EH (cell line): ENCODE results near the gene COMT.
A peak's percentile ranks its signal among the peaks of the same experiment; 100 is the strongest.

Experiments
- DNase-seq: peaks from one replicate; pipeline ENCODE4 v3.0.0-alpha.2; 2015; ENCODE audit warnings: low read depth

Gene COMT

DNA sequence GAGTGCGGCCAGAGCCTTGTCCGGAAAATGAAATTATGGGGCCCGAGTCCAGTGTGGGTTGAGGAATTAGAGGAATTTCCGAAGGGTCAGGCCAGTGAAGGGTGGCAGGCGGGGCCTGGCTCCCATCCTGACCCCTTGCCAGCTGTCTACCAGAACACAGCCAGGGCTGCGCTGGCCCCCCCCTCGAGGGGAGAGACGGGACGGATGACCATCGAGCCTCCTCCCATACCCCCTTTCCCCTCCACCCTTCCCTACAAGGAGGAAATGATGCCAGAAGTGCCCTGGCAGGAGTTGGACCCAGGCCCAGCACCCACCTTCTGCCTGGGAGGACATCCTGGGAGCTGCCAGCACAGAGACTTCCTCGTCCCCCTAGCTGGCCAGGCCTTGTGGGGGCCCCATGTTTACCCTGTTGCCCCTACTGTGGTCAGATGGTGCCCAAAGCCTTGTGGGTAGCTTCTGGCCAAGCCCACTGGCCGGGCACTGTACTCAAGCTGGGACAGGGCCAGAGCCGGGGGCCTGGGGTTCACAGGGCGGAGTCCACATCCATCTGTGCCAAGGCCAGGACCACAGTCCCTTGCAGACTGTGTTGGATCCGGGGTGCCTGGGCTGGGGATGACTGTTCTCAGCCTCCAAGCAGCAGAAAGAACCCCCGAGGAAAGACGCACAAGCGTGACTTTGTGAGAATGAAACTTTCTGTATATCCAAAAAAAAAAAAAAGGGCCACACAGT is 54.2 kb downstream of the COMT start:
- peak; percentile 51 for DNase-seq

DNA sequence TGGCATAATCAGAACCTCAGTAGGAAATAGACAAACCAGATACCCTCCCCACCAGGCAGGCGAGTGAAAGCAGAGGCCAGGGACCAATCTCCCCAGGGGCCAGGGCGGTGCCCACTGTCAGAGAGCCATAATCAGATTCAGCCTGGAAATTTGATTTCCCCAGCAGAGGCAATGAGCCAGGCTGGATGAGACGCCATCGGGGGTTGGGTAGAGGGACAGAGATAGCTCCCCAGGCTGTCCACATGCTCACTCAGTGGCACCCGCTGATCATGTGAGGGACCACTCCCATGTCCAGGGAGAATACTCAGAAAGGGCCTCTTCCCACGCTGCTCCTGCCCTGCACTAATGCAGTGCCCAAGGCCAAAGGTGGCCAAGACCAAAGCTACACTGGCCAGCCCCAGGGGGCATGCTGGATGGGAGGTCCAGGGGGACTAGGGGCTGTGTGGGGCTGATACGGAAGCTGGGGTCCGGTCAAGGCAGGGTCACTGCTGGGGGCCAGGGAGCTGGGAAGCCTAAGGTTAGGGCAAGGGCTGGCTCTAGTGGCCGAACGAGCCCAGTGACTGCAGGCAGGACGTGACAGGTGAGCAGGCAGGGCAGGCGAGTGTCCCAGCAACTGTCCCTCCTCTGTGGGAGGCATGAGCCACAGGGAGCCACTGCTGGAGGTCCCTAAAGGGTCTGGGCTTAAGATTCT is 55.3 kb downstream of the COMT start:
- no peak for DNase-seq

DNA sequence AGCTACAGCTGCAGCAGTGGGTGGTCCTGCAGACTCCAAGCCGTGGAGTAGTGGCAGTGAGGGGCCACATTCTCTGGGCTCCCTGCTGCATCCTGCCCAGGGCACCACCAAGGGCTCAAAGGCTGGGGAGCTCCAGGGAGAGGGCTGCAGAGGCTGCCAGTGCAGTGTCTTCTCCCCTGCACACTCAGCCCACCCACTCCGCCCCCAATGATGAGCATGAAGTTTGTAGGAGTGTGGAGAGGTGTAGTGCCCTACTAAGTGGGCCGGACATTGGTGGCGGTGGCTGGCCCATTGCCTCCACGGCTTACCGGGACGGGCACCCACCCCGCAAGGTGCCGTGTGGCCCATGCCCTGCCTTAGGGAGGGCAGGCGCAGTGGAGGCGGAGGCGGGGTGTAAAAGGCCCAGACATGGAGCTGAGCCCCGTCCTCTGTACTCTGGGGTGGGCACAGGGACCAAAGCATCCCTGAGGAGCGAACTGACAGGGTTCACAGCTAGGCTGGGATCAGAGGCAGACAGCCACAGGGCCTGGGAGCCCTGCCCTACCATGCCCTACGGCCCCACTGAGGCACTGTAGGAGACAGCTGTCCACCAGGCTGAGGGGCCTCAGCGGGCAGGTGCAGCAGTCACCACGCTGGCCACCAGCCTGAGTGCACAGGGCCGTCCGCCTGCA is 56.1 kb downstream of the COMT start:
- no peak for DNase-seq

DNA sequence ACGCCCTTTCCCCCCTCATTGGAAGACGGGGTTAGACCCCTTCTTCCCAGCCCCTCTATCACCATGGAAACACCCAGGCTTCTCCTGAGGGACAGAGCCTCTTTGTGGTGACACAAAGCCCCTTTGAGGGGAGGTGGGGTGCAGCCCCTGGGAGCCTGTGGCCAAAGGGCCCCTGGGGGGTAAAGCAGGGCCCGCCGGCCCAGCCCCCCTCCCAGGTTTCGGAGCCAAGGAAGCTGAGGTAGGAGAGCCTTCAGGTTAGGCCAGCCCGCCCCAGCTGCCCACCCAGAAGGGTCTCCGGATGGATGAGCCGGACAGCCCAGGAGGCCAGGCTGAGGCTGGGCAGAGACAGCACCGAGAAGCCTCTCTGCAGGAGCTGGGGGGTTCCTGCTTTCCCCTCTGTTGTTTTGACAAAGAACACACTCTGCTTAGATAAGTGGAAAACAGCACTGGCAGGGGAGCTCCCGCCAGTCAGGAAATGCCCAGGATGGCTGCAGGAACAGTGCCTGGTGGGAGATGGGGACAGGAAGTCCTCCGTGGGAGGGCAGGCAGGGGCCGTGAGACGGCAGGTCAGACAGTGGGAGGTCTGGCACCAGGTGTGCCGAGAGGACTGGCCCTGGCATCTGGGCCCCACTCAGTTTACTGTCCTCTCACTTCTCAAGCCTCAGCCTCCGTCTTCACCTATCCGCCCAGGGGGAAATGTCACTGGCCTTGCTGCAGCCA is 56.8 kb downstream of the COMT start:
- DNase-seq, result no peak

DNA sequence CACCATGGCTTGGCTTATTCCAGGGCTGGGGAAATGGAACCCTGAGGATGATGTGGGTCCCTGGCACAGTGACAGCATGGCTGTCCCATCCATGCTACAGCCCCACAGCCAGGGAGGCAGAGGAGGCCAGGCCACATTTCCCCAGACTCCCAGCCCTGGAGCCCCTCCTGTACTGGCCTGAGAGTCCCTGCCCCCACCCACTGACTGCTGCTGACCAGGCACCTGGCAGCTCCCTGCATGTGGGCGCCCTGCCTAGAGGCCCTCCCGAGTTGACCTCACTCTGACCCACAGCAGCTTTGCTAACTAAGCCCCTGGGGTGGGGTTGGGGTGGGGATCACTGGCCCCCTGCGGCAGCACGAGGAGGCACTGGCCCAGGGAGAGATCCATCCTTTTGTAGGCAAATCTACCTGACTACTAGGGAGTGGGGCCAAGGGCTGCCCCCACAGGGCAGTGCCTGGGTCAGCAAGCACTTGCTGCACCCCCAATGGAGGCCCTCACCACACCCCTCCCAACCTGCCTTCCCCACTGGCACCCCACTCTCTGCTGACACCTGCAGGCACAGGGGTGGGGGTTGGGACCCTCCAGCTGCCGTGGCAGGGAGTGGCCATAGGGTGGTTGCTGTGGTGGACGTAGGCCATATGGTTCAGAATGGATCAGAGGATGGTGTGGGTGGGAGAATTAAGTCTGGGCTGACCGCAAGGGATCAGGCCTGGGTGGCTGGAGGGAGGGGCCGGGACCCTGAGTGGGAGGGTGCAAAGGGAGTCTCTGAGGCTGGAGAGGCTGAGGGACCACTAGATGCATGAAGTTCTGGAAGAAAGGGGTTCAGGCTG is 57.6 kb downstream of the COMT start:
- no peak for DNase-seq

DNA sequence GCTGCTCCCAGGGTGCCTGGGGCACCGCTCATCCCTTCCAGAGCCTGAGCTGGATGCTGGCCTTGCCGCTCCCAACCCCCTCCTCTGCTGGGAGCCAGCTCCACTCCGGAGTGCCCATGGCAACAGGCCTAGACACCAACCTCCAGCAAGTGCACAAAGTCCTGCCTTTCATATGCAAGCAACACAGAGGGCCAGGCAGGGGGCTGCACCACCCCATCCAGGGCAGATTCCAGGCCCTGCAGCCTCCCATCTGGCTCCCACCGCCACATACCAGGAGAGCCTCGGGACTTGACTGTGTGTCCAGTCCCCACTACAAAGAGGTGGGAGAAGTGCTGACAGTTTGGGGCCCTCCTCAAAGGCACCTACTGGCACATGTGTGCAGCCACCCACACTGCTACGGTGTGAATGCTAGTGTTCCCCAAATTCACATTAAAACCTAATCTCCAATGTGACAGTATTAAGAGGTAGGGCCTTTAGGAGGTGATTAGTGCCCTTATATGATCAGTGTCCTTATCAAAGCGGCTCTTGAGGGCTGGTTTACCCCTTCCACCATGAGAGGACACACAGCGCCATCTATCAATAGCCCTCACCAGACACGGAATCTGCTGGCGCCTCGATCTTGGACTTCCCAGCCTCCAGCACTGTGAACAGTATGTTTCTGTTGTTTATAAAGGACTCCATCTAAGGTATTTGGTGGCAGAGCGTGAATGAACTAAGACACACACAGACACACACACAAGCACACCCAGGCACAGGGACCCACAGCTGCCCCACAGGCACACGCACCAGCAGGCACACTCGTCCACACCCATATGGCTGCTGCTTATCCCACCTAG is 58.9 kb downstream of the COMT start:
- DNase-seq, result no peak

DNA sequence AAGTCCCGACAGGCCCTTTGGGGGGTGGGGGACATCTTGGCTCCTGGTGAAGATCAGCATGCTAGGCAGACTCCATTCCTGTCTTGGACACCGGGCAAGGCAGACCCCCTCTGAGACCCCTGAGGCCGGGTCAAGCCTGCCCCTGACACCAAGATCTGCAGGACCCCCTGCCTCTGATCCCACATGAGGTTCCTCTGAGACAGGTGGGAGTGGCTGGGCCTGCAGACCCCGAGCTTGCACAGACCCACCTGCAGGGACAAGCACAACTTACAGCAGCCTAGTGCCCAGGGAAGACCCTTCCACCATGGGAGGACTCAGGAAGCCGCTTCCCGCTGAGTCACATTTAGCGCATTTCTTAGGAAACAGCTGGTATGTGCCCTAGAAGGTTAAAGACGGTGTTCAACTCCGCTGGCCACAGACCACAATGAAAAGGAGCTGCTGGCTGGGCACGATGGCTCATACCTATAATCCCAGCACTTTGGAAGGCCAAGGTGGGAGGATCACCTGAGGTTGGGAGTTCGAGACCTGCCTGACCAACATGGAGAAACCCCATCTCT is 59.6 kb downstream of the COMT start:
- no peak for DNase-seq

DNA sequence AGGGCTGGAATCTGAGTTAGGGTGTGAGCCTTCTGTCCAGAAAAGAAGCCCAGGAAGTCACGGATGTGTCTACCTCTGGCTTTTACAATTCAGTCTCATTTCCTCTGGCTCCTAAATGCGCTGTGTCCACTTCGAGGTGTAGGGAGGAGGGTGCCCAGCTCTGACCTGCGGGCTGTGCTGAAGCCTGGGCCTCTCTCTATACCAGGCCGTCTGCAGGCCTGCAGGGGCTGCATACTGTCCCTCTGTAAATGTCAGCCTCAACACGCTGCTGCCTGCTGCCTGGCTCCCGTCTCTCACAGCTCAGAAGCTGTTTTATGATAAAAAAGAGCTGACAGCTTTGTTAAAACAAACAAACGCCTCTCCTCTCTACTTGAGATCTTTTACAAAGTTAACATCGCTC is 60.6 kb downstream of the COMT start:
- no peak for DNase-seq

DNA sequence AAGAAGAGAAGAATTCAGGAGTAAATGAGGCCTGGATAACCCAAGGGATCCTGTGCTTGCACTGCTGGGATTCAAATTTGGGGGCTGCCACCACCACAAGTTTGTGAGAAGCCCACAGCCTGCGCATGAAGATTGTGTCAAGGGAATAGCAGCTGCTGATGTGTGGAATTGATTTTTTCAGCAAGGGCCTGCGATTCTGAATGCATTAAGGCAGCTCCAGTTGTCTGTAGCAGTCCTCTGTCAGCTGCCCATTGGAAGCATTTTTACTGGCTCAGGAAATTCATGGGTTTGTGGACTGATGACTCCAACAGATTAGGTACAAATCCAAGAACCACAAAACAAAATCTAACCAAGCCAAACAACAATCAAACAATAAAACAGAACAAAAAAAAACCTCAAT is 61.1 kb downstream of the COMT start:
- no peak for DNase-seq

DNA sequence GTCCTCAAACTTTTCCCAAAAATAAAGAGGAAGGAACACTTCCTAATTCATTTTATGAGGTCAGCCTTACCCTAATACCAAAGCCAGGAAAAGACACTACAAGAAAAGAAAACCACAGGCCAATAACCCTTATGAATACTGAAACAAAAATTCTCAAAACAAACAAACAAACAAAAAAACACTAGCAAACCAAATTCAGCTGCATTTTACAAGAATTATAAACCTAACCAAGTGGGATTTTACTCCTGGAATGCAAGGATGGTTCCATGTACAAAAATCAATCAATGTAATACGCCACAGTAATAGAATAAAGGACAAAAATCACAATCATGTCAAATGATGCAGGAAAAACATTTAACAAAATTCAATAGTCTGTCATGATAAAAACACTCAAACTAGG is 61.7 kb downstream of the COMT start:
- no peak for DNase-seq

DNA sequence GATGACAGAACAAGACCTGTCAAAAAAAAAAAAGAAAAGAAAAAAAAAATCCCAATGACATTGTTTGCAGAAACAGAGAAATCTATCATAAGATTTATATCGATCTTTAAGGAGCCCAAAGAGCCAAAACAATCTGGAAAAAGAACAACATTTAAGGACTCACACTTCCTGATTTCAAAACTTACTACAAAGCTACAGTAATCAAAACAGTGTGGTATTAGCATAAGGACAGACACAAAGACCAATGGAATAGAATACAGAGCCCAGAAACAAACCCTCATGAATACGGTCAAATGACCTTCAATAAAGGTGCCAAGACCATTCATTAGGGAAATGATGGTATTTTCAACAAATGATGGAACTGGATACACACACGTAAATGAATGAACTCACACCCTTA is 62.9 kb downstream of the COMT start:
- DNase-seq, result no peak

DNA sequence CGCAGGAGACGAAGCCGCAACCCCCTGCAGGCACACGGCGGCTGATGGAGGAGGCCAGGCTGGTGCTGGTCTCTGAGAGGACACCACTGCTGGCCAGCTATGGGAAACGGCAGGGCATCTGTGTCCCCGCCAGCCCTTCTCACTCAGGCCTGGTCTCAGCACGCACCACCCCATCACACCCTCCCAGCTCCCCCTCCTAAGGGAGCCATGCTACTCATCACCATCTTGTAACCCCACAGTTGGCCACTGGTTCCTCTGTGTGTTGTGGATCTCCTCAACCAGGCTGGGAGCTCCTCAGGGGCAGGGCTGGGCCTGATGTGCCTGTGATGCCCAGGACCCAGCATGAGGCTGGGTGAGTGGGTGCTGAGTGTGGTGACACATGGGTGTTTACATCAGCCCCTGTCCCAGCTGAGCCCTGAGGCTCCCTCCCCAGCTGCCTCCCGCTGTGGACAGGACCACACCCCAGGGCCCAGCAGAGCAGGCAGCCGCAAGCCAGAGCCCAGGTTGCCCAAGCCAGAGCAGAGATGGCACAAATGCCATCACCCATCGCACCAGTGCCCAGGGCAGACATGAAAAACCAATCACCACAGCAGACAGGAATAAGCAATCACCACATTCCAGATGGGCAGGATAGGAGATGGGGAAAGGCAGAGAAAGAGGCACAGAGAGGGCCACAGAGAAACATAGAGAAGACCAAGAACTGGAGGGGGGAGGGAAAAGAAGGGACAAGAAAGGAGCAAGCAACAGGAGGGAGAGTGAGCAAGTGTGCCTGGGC is 66.8 kb downstream of the COMT start:
- no peak for DNase-seq

DNA sequence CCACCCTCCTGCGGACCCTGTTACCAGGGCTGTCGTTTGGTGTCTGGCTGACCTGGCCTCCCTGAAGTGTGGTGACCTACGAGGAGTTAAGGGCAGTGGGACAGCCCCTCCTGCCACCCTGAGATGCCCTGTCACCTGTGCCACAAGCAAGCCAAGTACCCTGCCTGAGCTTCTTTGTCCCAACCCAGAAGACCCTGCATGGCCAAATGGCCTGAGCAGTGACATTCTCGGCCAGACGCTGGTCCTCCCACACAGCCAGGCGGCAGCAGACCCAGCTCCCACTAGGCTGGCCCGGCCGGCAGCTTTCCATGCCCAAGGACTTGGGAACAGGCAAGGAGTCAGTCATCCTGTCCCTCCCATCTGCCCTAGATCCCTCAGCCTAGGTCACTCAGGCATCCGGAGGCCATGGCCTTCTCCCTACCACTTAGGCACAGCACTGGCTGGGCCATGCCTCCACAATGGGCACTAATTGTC is 67.5 kb downstream of the COMT start:
- no peak for DNase-seq

DNA sequence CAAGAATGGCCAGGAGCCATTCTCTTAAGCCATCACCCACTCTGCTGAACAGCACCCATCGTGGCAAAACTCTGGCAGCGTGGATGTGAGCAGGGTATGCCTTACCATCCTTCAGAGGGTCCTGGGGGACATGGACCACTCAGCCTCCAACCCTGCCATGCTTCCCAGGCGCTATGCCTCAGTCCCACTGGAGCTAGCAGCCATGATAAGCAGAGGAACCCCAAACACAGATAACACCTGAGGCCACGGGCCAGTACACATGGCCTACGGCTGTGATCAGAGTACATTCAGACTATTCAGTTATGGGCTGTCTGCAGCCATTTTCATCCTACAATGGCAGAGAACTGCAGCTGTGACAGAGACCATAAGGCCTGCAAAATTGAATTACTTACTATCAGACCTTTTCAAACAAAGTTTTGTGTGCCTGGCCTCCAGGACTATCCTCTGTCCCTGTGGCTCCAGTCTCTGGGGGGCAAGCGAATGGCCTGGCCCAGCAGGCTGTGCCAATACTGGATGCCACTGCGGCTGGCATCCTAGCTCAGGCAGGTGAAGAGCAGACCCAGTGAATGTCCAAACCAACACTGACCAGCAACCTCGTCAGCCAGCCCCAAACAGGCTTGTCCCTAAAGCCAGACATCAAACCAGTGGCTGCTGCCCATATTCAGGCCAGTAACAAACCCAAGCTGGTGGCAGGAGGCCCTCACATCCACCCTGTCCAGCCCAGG is 68.2 kb downstream of the COMT start:
- DNase-seq, result no peak

DNA sequence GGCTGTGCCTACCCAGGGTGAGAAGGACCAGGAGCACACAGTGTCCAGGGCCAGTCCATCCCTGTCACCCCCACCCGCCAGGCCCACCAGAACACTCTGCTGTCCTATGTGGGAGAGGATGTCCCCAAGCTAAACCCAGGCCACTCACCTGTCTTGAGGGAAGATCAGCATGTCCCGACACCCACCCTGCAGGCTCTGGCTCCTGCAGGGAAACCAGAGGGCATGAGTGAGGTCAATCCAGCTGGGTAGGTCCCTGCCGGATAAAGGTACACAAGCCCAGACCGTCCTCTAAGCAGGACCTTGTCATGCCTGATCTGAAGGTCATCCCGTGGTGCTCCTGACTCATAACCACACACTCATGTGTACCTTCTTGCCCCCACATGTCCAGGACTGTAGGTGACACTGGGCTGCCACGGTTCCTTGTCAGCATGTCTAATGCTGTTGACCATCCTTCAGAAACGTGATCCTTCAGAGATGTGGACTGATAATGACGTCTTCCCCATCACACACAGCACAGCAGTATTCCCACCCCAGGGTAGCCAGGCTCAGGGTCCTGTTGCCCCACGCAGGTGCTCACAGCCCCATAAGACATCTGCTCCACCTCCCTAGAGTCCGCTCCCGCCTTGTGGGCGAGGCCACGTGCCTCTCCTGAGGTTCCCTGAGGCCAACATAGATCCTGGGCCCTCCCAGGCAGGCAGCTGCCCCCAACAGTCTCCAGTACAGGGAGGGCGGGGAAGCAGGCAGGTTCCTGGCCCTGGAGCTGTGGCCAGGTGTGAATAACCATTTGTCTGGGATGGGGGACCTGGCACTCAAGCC is 68.9 kb downstream of the COMT start:
- DNase-seq, result no peak

DNA sequence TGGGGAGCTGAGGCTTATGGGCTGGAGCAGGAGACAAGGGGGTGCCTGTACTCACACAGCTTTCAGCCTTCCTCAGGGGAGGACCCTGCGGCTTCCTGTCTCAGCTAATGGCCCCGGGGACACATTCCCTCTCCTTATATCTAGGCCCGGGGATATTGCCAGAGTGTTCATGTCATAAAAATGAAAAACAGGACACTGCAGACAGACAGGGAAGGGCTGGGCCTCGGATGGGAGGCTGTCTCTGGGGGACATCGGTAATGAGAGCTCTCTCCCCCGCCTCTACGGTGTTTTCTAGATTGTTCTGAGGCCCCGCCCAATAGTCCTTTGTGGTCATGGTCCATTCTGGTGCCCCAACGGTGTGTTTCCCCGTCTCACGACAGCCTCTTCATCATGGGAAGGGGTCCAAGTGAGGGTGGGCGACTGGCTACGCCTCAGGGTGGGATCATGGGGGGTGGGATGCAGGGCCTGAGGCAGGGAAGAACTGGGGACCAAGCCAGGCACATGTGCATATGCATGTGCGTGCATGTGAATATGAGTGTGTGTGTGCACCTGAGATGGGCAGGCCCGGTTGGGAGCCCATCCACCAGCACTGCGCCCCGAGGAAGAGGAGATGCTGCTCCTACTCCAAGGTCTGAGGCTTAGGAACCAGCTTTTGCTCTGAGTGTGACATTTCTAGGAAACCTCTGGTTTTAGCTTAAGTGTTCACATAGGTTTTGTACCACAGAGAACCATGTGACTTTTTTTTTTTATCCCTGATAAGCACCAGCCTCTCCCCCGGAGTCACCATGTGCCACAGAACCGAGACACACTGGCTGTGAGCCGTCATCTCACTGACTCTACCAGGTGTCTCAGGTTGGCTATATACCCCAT is 69.8 kb downstream of the COMT start:
- DNase-seq, result no peak
